ENCODE data around the gene FOXL1. TPM values are rescaled to one million over a fixed set of nuclear protein-coding genes. Genes with fewer than 3 reads are reported as not detected.

FOXL1 gene
- polyA plus RNA-seq, 4 donors, result 0.22 to 6.3 (median 1.5) TPM

DNA sequence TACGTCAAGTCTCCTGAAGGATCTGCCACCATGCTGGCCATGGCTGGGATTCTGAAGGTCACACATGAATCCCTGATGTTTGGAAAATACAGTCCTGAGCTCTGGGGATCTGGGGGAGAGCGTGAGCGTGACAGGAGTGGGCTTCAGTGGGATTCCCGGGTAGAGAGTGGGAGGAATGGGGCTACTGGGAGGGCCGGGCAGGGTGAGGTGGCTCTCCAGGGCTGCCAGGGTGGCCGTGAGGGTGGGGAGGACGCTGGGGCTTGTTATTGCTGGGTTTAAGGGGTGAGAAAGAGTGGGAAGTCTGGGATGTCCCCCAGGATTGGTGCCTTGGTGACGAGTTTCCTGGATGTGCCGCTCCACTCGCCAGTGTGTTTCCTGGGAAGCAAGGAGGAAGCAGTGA is 31.3 kb downstream of the FOXL1 start:
- DNase-seq, result no peak
- H3K4me3 ChIP-seq (ENCODE audit: low read depth in 1 of 3, low read length in 3 of 3), result no peak overlapping the region
- no peak overlapping the region for H3K27ac ChIP-seq (ENCODE audit: low read depth in 1 of 3, low read length in 2 of 3)
- H3K27me3 ChIP-seq (ENCODE audit: control insufficient read depth in 3 of 3, insufficient read depth in 3 of 3, low read length in 3 of 3), result no peaks in the 10 kb centered on the region
- WGBS, 3 donors, result 65 to 84% (median 72%) methylated on average over 10 of the region's 10 CpGs
- H3K4me1 ChIP-seq (ENCODE audit: control insufficient read depth in 3 of 3, insufficient read depth in 2 of 3, low read depth in 1 of 3, low read length in 2 of 3), result no peaks in the 10 kb centered on the region
- H3K9me3 ChIP-seq (ENCODE audit: control insufficient read depth in 2 of 2, insufficient read depth in 1 of 2, low read depth in 1 of 2, low read length in 1 of 2), result no peaks in the 10 kb centered on the region
- no peaks in the 10 kb centered on the region for H3K36me3 ChIP-seq (ENCODE audit: control insufficient read depth in 3 of 3, insufficient read depth in 2 of 3, low read depth in 1 of 3, low read length in 3 of 3)
- FAIRE-seq, result no peak

DNA sequence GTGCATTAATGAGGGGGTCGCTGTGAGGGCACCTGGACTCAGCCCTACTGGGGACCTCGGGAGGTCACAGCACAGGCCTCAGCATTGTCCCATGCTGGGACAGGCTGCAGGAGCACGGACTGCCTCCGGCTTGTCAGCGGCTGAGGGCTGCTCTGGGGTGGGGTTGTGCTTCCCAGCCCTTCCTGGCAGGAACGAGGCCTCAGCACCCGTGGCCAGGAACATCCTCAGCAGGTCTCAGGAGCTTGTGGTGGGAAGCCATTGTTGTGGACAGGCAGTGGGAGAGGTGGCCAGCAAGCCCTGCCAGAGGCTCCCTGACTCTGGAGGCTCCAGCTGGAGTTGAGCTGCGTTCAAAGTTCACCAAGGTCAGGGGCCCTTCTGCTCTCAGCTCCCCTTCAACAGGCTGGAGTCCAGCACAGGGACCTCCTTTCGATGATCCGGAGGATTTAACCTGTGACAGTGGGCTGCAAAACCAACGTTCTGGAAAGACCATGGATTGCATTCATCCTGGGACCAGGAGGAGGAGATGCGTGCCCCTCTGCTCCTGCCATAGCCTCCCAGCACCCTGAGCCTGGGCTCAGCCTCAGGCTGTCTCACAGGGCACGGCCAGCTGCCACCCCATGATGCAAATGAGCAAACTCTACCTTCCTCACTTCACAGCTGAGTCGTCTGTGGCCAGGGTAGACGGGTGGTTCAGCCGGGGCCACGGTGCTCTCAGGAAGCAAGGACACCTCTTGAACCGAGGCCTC is 32.6 kb downstream of the FOXL1 start:
- 52 to 55% (median 54%) methylated on average over 17 to 18 of the region's 18 CpGs for WGBS, 3 donors
- H3K9me3 ChIP-seq (ENCODE audit: control insufficient read depth in 2 of 2, insufficient read depth in 1 of 2, low read depth in 1 of 2, low read length in 1 of 2), result no peaks in the 10 kb centered on the region
- no peak for FAIRE-seq
- H3K27ac ChIP-seq (ENCODE audit: low read depth in 1 of 3, low read length in 2 of 3), result no peak overlapping the region
- H3K4me3 ChIP-seq (ENCODE audit: low read depth in 1 of 3, low read length in 3 of 3), result no peak overlapping the region
- DNase-seq, result no peak
- H3K4me1 ChIP-seq (ENCODE audit: control insufficient read depth in 3 of 3, insufficient read depth in 2 of 3, low read depth in 1 of 3, low read length in 2 of 3), result no peaks in the 10 kb centered on the region
- H3K36me3 ChIP-seq (ENCODE audit: control insufficient read depth in 3 of 3, insufficient read depth in 2 of 3, low read depth in 1 of 3, low read length in 3 of 3), result no peaks in the 10 kb centered on the region
- H3K27me3 ChIP-seq (ENCODE audit: control insufficient read depth in 3 of 3, insufficient read depth in 3 of 3, low read length in 3 of 3), result no peaks in the 10 kb centered on the region

DNA sequence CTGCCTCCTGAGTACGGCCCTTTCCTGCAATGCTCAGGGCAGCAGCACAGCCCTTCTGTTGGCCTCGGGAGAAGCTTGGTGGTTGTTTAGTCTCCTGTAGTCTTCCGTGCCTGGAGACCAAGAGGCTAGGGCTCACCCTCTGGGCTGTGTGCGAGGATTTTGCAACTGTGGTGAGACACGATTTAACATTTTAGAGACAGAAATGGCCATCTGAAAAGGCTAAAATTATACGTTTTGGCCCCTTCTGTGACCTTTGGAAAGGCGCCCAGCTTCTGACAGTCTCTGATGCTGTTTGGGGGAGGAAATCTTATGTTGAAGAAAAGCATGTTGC is 33.1 kb downstream of the FOXL1 start:
- Histone ChIP-seq H3K4me3 (ENCODE audit: low read depth in 1 of 3, low read length in 3 of 3) (no peak overlapping the region), H3K36me3 (ENCODE audit: control insufficient read depth in 3 of 3, insufficient read depth in 2 of 3, low read depth in 1 of 3, low read length in 3 of 3) (no peaks in the 10 kb centered on the region), H3K4me1 (ENCODE audit: control insufficient read depth in 3 of 3, insufficient read depth in 2 of 3, low read depth in 1 of 3, low read length in 2 of 3) (no peaks in the 10 kb centered on the region), H3K27me3 (ENCODE audit: control insufficient read depth in 3 of 3, insufficient read depth in 3 of 3, low read length in 3 of 3) (no peaks in the 10 kb centered on the region), H3K9me3 (ENCODE audit: control insufficient read depth in 2 of 2, insufficient read depth in 1 of 2, low read depth in 1 of 2, low read length in 1 of 2) (no peaks in the 10 kb centered on the region), H3K27ac (ENCODE audit: low read depth in 1 of 3, low read length in 2 of 3) (no peak overlapping the region)
- DNase-seq, result peak in 1 of 2 donors; percentile 12
- 59 to 74% (median 69%) methylated on average over 7 of the region's 7 CpGs for WGBS, 3 donors
- FAIRE-seq, result no peak

DNA sequence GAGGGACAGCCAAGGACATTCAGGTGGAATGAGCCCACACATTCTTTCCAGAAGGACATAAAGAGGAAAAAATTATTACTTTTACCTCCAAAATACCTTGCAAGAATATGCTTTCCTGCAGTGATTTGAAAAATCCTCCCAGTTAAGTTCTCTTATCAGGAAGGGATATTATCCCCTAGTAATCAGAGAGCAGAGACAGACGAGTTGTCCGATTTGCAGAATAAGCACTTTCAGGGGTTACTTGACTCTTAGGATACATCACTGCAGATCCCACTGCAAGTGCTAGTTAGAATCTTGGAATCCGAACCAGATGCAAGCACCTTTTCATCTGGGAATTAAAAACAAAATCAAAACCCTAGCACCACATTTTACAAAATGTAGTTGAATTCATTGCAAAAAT is 33.6 kb downstream of the FOXL1 start:
- Histone ChIP-seq H3K27me3 (ENCODE audit: control insufficient read depth in 3 of 3, insufficient read depth in 3 of 3, low read length in 3 of 3) (no peaks in the 10 kb centered on the region), H3K4me3 (ENCODE audit: low read depth in 1 of 3, low read length in 3 of 3) (no peak overlapping the region), H3K36me3 (ENCODE audit: control insufficient read depth in 3 of 3, insufficient read depth in 2 of 3, low read depth in 1 of 3, low read length in 3 of 3) (no peaks in the 10 kb centered on the region), H3K27ac (ENCODE audit: low read depth in 1 of 3, low read length in 2 of 3) (no peak overlapping the region), H3K4me1 (ENCODE audit: control insufficient read depth in 3 of 3, insufficient read depth in 2 of 3, low read depth in 1 of 3, low read length in 2 of 3) (no peaks in the 10 kb centered on the region), H3K9me3 (ENCODE audit: control insufficient read depth in 2 of 2, insufficient read depth in 1 of 2, low read depth in 1 of 2, low read length in 1 of 2) (no peaks in the 10 kb centered on the region)
- FAIRE-seq (no peak), DNase-seq (no peak)
- WGBS, 3 donors, result 70 to 75% (median 72%) methylated on average over 3 of the region's 3 CpGs

DNA sequence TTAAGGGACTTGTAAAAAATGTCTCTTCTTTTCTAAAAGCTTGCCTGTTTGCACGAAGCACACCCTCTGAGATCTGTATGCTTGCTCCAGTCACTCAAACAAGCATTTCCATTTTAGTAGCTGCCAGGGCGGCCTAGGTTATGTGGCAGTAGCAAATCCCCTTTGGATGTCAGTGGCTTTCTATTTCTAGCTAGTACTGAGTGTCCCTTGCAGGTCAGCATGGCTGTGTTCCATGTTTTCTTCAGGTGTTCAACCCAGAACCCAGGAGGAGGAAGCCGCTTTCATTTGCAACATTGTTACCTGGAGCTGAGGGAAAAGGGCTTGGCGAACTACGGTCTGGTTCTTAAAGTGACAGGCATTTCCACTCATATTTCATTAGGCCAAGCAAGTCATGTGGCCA is 36.4 kb downstream of the FOXL1 start:
- Histone ChIP-seq H3K9me3 (ENCODE audit: control insufficient read depth in 2 of 2, insufficient read depth in 1 of 2, low read depth in 1 of 2, low read length in 1 of 2) (no peaks in the 10 kb centered on the region), H3K4me1 (ENCODE audit: control insufficient read depth in 3 of 3, insufficient read depth in 2 of 3, low read depth in 1 of 3, low read length in 2 of 3) (no peaks in the 10 kb centered on the region), H3K36me3 (ENCODE audit: control insufficient read depth in 3 of 3, insufficient read depth in 2 of 3, low read depth in 1 of 3, low read length in 3 of 3) (no peaks in the 10 kb centered on the region), H3K27ac (ENCODE audit: low read depth in 1 of 3, low read length in 2 of 3) (no peak overlapping the region), H3K4me3 (ENCODE audit: low read depth in 1 of 3, low read length in 3 of 3) (no peak overlapping the region), H3K27me3 (ENCODE audit: control insufficient read depth in 3 of 3, insufficient read depth in 3 of 3, low read length in 3 of 3) (no peaks in the 10 kb centered on the region)
- no peak for DNase-seq
- 40 to 68% (median 45%) methylated on average over 5 of the region's 5 CpGs for WGBS, 3 donors
- no peak for FAIRE-seq

DNA sequence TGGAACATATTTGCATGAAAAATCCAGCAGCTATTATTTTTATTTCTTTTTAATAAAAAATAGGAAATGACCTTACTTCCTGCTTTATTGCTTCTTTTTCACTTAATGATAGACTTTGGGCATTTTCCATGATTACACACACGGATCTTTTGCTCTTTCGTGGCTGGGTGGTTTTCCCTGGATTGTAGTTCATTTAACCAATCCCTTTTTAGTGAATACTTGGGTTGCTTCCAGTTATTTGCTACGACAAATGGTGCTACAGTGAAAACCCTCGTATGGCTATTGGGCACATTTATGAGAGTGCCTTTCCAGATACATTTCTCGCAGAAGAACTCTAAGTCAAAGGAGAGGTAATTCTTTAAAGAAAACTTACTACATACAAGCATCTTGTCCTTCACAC is 38.6 kb downstream of the FOXL1 start:
- Histone ChIP-seq H3K4me3 (ENCODE audit: low read depth in 1 of 3, low read length in 3 of 3) (no peak overlapping the region), H3K27ac (ENCODE audit: low read depth in 1 of 3, low read length in 2 of 3) (no peak overlapping the region), H3K36me3 (ENCODE audit: control insufficient read depth in 3 of 3, insufficient read depth in 2 of 3, low read depth in 1 of 3, low read length in 3 of 3) (no peaks in the 10 kb centered on the region), H3K27me3 (ENCODE audit: control insufficient read depth in 3 of 3, insufficient read depth in 3 of 3, low read length in 3 of 3) (no peaks in the 10 kb centered on the region), H3K4me1 (ENCODE audit: control insufficient read depth in 3 of 3, insufficient read depth in 2 of 3, low read depth in 1 of 3, low read length in 2 of 3) (no peaks in the 10 kb centered on the region), H3K9me3 (ENCODE audit: control insufficient read depth in 2 of 2, insufficient read depth in 1 of 2, low read depth in 1 of 2, low read length in 1 of 2) (peaks cover 0 to 4% of the 10 kb centered on the region in 2 donors)
- DNase-seq (no peak), FAIRE-seq (no peak)
- WGBS, 3 donors, result 66 to 78% (median 67%) methylated on average over 5 of the region's 5 CpGs

DNA sequence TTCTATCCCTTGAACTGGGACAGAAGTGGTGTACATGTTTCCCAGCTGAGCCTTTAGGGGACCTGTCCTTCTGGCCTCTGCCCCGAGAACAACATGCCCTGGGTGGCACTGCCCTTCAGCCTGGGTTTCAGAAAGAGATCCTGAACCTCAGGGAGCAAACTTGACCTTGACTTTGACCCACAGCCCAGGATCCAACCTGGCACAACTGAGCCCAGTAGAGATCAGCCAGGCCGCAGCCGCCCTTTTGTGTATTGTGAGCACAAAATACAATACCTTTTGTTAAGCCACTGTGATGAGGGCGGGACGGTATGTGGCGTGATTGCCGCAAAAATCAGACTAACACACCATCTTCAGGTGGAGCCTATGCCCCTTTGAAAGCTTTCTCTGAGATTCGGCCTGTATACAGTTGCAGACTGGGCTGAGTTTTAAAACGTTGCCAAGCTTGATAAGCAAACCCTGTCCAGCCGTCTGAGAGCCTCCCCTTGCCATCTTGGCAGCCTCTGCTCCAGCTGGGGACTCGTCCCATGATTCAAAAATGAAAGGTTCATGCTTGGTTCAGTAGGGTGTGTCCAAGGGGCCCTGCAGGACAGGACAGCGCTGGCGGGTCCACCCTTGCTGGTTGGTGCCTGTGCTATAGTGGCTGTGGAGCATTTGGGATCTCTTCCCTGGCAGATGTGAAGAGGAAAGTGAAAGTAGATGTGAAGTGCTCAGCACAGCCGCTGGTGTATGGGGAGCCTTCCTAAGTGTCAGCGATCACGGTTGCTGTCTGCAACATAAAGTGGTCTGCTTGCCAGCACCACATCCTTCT is 40.3 kb downstream of the FOXL1 start:
- peaks cover 0 to 2% (median 0%) of the 10 kb centered on the region in 3 donors for H3K27me3 ChIP-seq (ENCODE audit: control insufficient read depth in 3 of 3, insufficient read depth in 3 of 3, low read length in 3 of 3)
- 66 to 72% (median 71%) methylated on average over 16 of the region's 16 CpGs for WGBS, 3 donors
- no peak overlapping the region for H3K4me3 ChIP-seq (ENCODE audit: low read depth in 1 of 3, low read length in 3 of 3)
- H3K4me1 ChIP-seq (ENCODE audit: control insufficient read depth in 3 of 3, insufficient read depth in 2 of 3, low read depth in 1 of 3, low read length in 2 of 3), result no peaks in the 10 kb centered on the region
- peaks cover 0 to 4% of the 10 kb centered on the region in 2 donors for H3K9me3 ChIP-seq (ENCODE audit: control insufficient read depth in 2 of 2, insufficient read depth in 1 of 2, low read depth in 1 of 2, low read length in 1 of 2)
- H3K36me3 ChIP-seq (ENCODE audit: control insufficient read depth in 3 of 3, insufficient read depth in 2 of 3, low read depth in 1 of 3, low read length in 3 of 3), result no peaks in the 10 kb centered on the region
- no peak overlapping the region for H3K27ac ChIP-seq (ENCODE audit: low read depth in 1 of 3, low read length in 2 of 3)
- FAIRE-seq (no peak), DNase-seq (peak in 1 of 2 donors; percentile 8)

DNA sequence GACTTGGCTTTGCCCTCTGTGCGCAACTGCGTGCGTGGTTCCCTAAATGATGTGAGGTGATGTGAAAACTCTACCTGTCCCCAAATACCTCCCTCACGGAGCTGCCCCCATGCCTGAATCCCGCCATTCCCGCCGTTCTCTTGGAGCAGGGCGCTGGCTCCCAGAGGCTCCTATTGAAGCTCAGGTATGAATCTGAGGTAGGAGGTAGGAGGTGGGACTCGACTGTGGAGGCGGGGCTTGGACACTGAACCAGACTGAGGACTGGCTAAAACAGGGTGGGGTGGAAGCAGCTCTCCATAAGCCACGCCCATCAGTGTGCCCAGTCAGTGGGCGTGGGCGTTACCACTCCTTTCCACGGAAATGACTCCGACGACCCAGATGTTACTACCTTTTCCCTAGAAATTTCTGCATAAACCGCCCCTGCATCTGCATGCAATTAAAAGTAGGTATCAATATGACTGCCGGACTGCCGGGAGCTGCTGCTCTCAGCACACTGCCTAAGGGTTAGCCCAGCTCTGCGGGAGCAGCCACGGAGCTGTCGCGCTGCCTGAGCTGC is 41.0 kb downstream of the FOXL1 start:
- 80 to 83% (median 83%) methylated on average over 23 of the region's 23 CpGs for WGBS, 3 donors
- H3K4me1 ChIP-seq (ENCODE audit: control insufficient read depth in 3 of 3, insufficient read depth in 2 of 3, low read depth in 1 of 3, low read length in 2 of 3), result no peaks in the 10 kb centered on the region
- H3K27ac ChIP-seq (ENCODE audit: low read depth in 1 of 3, low read length in 2 of 3), result no peak overlapping the region
- H3K9me3 ChIP-seq (ENCODE audit: control insufficient read depth in 2 of 2, insufficient read depth in 1 of 2, low read depth in 1 of 2, low read length in 1 of 2), result peaks cover 0 to 4% of the 10 kb centered on the region in 2 donors
- peaks cover 0 to 2% (median 0%) of the 10 kb centered on the region in 3 donors for H3K27me3 ChIP-seq (ENCODE audit: control insufficient read depth in 3 of 3, insufficient read depth in 3 of 3, low read length in 3 of 3)
- no peaks in the 10 kb centered on the region for H3K36me3 ChIP-seq (ENCODE audit: control insufficient read depth in 3 of 3, insufficient read depth in 2 of 3, low read depth in 1 of 3, low read length in 3 of 3)
- FAIRE-seq, result no peak
- no peak overlapping the region for H3K4me3 ChIP-seq (ENCODE audit: low read depth in 1 of 3, low read length in 3 of 3)
- no peak for DNase-seq

Measured in small intestine (tissue), 7 donors.